ENCODE results near the gene EPB41L5.

EPB41L5 gene

DNA sequence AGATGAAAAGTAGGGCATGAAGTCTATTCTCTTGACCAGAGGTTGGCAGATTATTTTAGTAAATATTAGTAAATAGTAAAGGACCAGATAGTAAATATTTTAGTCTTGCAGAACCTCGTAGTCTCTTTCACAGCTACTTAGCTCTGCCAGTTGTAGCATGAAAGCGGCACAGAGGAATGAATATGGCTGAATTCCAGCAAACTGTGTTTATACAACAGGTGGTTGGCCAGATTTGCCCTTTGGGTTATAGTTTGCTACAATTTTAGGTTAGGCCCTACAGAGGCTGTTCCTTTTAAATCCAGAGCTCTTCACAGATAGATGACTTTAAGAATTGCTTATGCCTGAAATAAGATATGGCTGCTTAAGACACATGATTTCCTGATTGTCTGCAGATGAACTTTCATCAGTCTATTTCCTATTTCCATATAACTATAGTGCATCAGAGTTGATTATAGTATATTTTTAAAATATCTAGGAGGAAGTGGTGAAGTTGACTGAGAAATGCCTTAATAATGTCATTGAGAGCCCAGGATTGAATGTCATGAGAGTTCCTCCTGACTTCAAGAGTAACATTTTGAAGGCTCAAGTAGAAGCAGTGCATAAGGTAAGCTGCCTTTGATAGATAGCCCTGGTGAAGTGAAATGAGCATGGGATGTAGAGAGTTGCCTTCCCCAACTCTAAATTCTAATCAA is 129.8 kb downstream of the EPB41L5 start:
- Histone ChIP-seq H3K27ac (no peak overlapping the region), H4K20me1 (ENCODE audit: insufficient read depth) (no peaks in the 10 kb centered on the region), H3K4me3 (IDR thresholded peaks at IDR 0.05; ENCODE audit: insufficient read depth, low read depth, low read length) (no peak overlapping the region), H3K9ac (no peak overlapping the region), H3K4me1 (ENCODE audit: low read depth, poor library complexity, severe bottlenecking) (no peaks in the 10 kb centered on the region), H2AFZ (ENCODE audit: low read depth) (no peak overlapping the region), H3K36me3 (ENCODE audit: insufficient read depth) (no peaks in the 10 kb centered on the region), H3K79me2 (ENCODE audit: insufficient read depth, low read depth) (no peaks in the 10 kb centered on the region), H3K27me3 (ENCODE audit: insufficient read depth, low read depth) (no peaks in the 10 kb centered on the region), H3K4me2 (no peak overlapping the region)
- TF ChIP-seq, protein P1, sequence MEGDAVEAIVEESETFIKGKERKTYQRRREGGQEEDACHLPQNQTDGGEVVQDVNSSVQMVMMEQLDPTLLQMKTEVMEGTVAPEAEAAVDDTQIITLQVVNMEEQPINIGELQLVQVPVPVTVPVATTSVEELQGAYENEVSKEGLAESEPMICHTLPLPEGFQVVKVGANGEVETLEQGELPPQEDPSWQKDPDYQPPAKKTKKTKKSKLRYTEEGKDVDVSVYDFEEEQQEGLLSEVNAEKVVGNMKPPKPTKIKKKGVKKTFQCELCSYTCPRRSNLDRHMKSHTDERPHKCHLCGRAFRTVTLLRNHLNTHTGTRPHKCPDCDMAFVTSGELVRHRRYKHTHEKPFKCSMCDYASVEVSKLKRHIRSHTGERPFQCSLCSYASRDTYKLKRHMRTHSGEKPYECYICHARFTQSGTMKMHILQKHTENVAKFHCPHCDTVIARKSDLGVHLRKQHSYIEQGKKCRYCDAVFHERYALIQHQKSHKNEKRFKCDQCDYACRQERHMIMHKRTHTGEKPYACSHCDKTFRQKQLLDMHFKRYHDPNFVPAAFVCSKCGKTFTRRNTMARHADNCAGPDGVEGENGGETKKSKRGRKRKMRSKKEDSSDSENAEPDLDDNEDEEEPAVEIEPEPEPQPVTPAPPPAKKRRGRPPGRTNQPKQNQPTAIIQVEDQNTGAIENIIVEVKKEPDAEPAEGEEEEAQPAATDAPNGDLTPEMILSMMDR (conservative IDR thresholded peaks at IDR 0.05; ENCODE audit: low read depth, low read length), result no peak

GRCh38 chr2:120148229-120148628 is 135.4 kb downstream of the EPB41L5 start:
- TF ChIP-seq, protein P1 (conservative IDR thresholded peaks at IDR 0.05; ENCODE audit: low read depth, low read length), result no peak
- Histone ChIP-seq H3K36me3 (ENCODE audit: insufficient read depth) (no peaks in the 10 kb centered on the region), H3K27ac (no peak overlapping the region)

DNA sequence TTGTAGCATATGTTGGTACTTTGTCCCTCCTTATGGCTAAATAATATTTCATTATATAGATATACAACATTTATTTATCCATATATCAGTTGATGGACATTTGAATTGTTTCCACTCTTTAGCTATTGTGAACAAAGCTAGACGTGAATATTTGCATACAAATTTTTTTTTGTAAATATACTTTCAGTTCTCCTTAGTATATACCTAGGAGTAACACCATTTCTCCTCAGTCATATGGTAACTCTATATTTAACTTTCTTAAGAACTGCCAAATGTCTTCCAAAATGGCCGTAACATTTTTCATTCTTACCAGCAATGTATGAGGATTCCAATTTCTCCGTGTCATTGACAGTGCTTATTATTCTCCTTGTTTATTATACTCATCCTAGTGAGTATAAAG is 135.8 kb downstream of the EPB41L5 start:
- no peak overlapping the region for H2AFZ ChIP-seq (ENCODE audit: low read depth)
- no peaks in the 10 kb centered on the region for H3K36me3 ChIP-seq (ENCODE audit: insufficient read depth)
- H3K4me1 ChIP-seq (ENCODE audit: low read depth, poor library complexity, severe bottlenecking), result no peaks in the 10 kb centered on the region
- TF ChIP-seq, protein P1 (conservative IDR thresholded peaks at IDR 0.05; ENCODE audit: low read depth, low read length), result no peak
- H3K9ac ChIP-seq, result no peak overlapping the region
- no peak overlapping the region for H3K27ac ChIP-seq
- no peaks in the 10 kb centered on the region for H4K20me1 ChIP-seq (ENCODE audit: insufficient read depth)
- no peaks in the 10 kb centered on the region for H3K27me3 ChIP-seq (ENCODE audit: insufficient read depth, low read depth)
- no peaks in the 10 kb centered on the region for H3K79me2 ChIP-seq (ENCODE audit: insufficient read depth, low read depth)
- H3K4me3 ChIP-seq (IDR thresholded peaks at IDR 0.05; ENCODE audit: insufficient read depth, low read depth, low read length), result no peak overlapping the region
- H3K4me2 ChIP-seq, result no peak overlapping the region

More at GRCh38 chr2:120148229-120148628, 135.4 kb downstream of the EPB41L5 start:
- Histone ChIP-seq H2AFZ (ENCODE audit: low read depth) (no peak overlapping the region), H3K79me2 (ENCODE audit: insufficient read depth, low read depth) (no peaks in the 10 kb centered on the region), H3K9ac (no peak overlapping the region), H3K27me3 (ENCODE audit: insufficient read depth, low read depth) (no peaks in the 10 kb centered on the region), H4K20me1 (ENCODE audit: insufficient read depth) (no peaks in the 10 kb centered on the region), H3K4me1 (ENCODE audit: low read depth, poor library complexity, severe bottlenecking) (no peaks in the 10 kb centered on the region), H3K4me3 (IDR thresholded peaks at IDR 0.05; ENCODE audit: insufficient read depth, low read depth, low read length) (no peak overlapping the region), H3K4me2 (no peak overlapping the region)

- H3K36me3 ChIP-seq (ENCODE audit: insufficient read depth), result no peaks in the 10 kb centered on the region
Measured at GRCh38 chr2:120149406-120149805, 136.5 kb downstream of the EPB41L5 start.

More at GRCh38 chr2:120149406-120149805, 136.5 kb downstream of the EPB41L5 start:
- TF ChIP-seq, protein P1 (conservative IDR thresholded peaks at IDR 0.05; ENCODE audit: low read depth, low read length), result no peak
- no peak overlapping the region for H2AFZ ChIP-seq (ENCODE audit: low read depth)
- H3K4me3 ChIP-seq (IDR thresholded peaks at IDR 0.05; ENCODE audit: insufficient read depth, low read depth, low read length), result no peak overlapping the region
- H3K4me1 ChIP-seq (ENCODE audit: low read depth, poor library complexity, severe bottlenecking), result no peaks in the 10 kb centered on the region
- no peaks in the 10 kb centered on the region for H3K27me3 ChIP-seq (ENCODE audit: insufficient read depth, low read depth)
- H4K20me1 ChIP-seq (ENCODE audit: insufficient read depth), result no peaks in the 10 kb centered on the region
- H3K9ac ChIP-seq, result no peak overlapping the region
- no peak overlapping the region for H3K4me2 ChIP-seq
- H3K27ac ChIP-seq, result no peak overlapping the region
- H3K79me2 ChIP-seq (ENCODE audit: insufficient read depth, low read depth), result no peaks in the 10 kb centered on the region
